Keratinocyte (primary cell): ENCODE results near the gene TSPEAR. TPM values are rescaled to one million over a fixed set of nuclear protein-coding genes. Genes with fewer than 3 reads are reported as not detected.

ENCODE experiments used
- DNase-seq: peaks from one replicate; pipeline ENCODE4 v3.0.0-alpha.2; 2011; ENCODE audit warnings: low read depth, missing footprints, low spot score
- FAIRE-seq: peaks from 2 replicates; lab custom pipeline; 2011; peaks lifted over from hg19 to GRCh38; lab: Jason Lieb, UNC
- H2AFZ ChIP-seq: 2 replicates; pipeline ENCODE4 v1.6.0; 2012; ENCODE audit warnings: low read length, control low read depth, inconsistent platforms; ENCODE audit not compliant: control insufficient read depth
- H3K27ac ChIP-seq: 2 replicates; pipeline ENCODE4 v1.5.1; 2011; ENCODE audit warnings: low read length; ENCODE audit not compliant: control insufficient read depth, insufficient read depth
- H3K27me3 ChIP-seq: 3 replicates; pipeline ENCODE4 v1.6.0; 2011; ENCODE audit warnings: low read length; ENCODE audit not compliant: control insufficient read depth, insufficient read depth; ENCODE audit errors: extremely low read depth
- H3K36me3 ChIP-seq, 2 experiments: 2 replicates in 1 of 2; 3 replicates in 1 of 2; pipeline ENCODE4 v1.5.1; 2011; ENCODE audit warnings: low read length in 2 of 2, mild to moderate bottlenecking in 1 of 2; ENCODE audit not compliant: control insufficient read depth in 2 of 2, insufficient read depth in 2 of 2; ENCODE audit errors: extremely low read depth in 1 of 2
- H3K4me1 ChIP-seq: 3 replicates; pipeline ENCODE4 v1.5.1; 2011; ENCODE audit warnings: low read length; ENCODE audit not compliant: control insufficient read depth, insufficient read depth; ENCODE audit errors: extremely low read depth
- H3K4me2 ChIP-seq: 3 replicates; pipeline ENCODE4 v1.6.0; 2011; ENCODE audit warnings: low read depth, low read length; ENCODE audit not compliant: control insufficient read depth, insufficient read depth; ENCODE audit errors: extremely low read depth
- H3K4me3 ChIP-seq, 3 experiments: fragments of 200-600 bp in 1 of 3; sonication (generic) in 1 of 3; 2 replicates in 2 of 3; 3 replicates in 1 of 3; pipeline ENCODE4 v1.5.1; 2011 to 2016; ENCODE audit warnings: low read length in 3 of 3, mild to moderate bottlenecking in 3 of 3, control low read depth in 2 of 3, inconsistent platforms in 1 of 3, low read depth in 1 of 3, mixed read lengths in 1 of 3, mixed run types in 1 of 3, moderate library complexity in 1 of 3; ENCODE audit not compliant: control insufficient read depth in 2 of 3, insufficient read depth in 2 of 3; ENCODE audit errors: extremely low read depth in 1 of 3
- H3K79me2 ChIP-seq: 2 replicates; pipeline ENCODE4 v1.6.0; 2012; ENCODE audit warnings: low read length; ENCODE audit not compliant: control insufficient read depth, insufficient read depth
- H3K9ac ChIP-seq: 3 replicates; pipeline ENCODE4 v1.6.0; 2011; ENCODE audit warnings: low read length; ENCODE audit not compliant: control insufficient read depth, insufficient read depth; ENCODE audit errors: extremely low read depth
- H3K9me1 ChIP-seq: 3 replicates; pipeline ENCODE4 v1.6.0; 2011; ENCODE audit warnings: low read length; ENCODE audit not compliant: control insufficient read depth, insufficient read depth; ENCODE audit errors: extremely low read depth
- H3K9me3 ChIP-seq: 2 replicates; pipeline ENCODE4 v1.5.1; 2012; ENCODE audit warnings: low read depth, low read length; ENCODE audit not compliant: control insufficient read depth
- H4K20me1 ChIP-seq: 3 replicates; pipeline ENCODE4 v1.6.0; 2011; ENCODE audit warnings: low read length; ENCODE audit not compliant: control insufficient read depth, insufficient read depth; ENCODE audit errors: extremely low read depth
- EZH2 ChIP-seq: IDR thresholded peaks from one replicate; pipeline ENCODE4 v1.6.1; 2012; ENCODE audit warnings: inconsistent platforms, mild to moderate bottlenecking, low read length, moderate library complexity
- dilution Hi-C: fragments of 300-500 bp; cut with MboI; formaldehyde crosslinking; loops from one replicate; pipeline ENCODE4 v1.7.0; 2020; ENCODE audit warnings: low sequenced_read_pairs; ENCODE audit not compliant: extremely low pct_ligation_motif_present
- polyA plus RNA-seq, 5 experiments: library from polyadenylated mRNA; depleted of rRNA in 3 of 5; stranded (reverse) in 3 of 5; stranded (forward) in 1 of 5; unstranded in 1 of 5; fragments of >200 nt; gene quantifications; 1 replicate in 1 of 5; 2 replicates in 3 of 5; 3 replicates in 1 of 5; pipeline versions ENCODE4 v1.2.1 to v1.2.3, GENCODE V29; 2011 to 2012; ENCODE audit warnings: missing spikeins in 2 of 5, low read depth in 1 of 5, low replicate concordance in 1 of 5
- TF ChIP-seq, protein P1 (sequence below), 3 experiments: IDR thresholded peaks in 1 of 3; conservative IDR thresholded peaks in 1 of 3; optimal IDR thresholded peaks in 1 of 3; 2 replicates in 2 of 3; 3 replicates in 1 of 3; pipeline versions ENCODE3 to v1.5.1; 2011; ENCODE audit warnings: low read length in 3 of 3, mild to moderate bottlenecking in 3 of 3, moderate library complexity in 2 of 3, control low read depth in 1 of 3, inconsistent platforms in 1 of 3; ENCODE audit not compliant: insufficient read depth in 2 of 3; ENCODE audit errors: extremely low read depth in 1 of 3

The TSPEAR gene
- polyA plus RNA-seq, 1 donor (not counting 4 experiments of a cell fraction or from before 2014, with no cell fraction given), result 0.12 TPM

DNA sequence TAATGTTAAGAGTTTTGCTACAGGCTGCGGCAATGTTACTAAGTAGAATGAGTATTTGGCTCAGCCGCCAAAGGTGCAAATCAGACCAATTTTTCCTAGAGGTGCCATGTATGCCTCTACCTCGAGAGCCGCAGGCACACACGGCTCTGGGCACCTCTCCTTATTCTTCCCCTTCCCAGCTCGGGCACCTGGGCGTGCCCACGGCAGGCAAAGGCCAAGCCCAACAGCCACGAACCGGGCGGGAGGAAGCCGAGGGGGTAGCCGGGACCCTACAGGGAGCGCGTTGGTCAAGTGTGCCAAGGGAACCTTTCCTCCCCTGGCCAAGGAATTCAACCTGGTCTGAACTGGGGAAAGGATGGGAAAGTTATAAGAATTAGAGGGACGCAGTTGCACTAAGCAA is 225.1 kb downstream of the TSPEAR start:
- H3K4me1 ChIP-seq, result no peaks in the 10 kb centered on the region
- no peaks in the 10 kb centered on the region for H3K79me2 ChIP-seq
- H3K27ac ChIP-seq, result no peak overlapping the region
- H3K9me1 ChIP-seq, result no peaks in the 10 kb centered on the region
- H3K9me3 ChIP-seq, result no peaks in the 10 kb centered on the region
- no peak overlapping the region for H3K9ac ChIP-seq
- no peaks in the 10 kb centered on the region for H3K36me3 ChIP-seq
- no peak overlapping the region for H3K4me3 ChIP-seq
- no peak overlapping the region for H2AFZ ChIP-seq
- H3K27me3 ChIP-seq, result no peaks in the 10 kb centered on the region
- no peak for DNase-seq
- FAIRE-seq, result no peak
- dilution Hi-C loops, result loop anchor here (25.0 kb wide), 1 partner anchor 251 kb away; no protein-coding TSS in a partner anchor
- no peaks in the 10 kb centered on the region for H4K20me1 ChIP-seq
- TF ChIP-seq, protein P1, sequence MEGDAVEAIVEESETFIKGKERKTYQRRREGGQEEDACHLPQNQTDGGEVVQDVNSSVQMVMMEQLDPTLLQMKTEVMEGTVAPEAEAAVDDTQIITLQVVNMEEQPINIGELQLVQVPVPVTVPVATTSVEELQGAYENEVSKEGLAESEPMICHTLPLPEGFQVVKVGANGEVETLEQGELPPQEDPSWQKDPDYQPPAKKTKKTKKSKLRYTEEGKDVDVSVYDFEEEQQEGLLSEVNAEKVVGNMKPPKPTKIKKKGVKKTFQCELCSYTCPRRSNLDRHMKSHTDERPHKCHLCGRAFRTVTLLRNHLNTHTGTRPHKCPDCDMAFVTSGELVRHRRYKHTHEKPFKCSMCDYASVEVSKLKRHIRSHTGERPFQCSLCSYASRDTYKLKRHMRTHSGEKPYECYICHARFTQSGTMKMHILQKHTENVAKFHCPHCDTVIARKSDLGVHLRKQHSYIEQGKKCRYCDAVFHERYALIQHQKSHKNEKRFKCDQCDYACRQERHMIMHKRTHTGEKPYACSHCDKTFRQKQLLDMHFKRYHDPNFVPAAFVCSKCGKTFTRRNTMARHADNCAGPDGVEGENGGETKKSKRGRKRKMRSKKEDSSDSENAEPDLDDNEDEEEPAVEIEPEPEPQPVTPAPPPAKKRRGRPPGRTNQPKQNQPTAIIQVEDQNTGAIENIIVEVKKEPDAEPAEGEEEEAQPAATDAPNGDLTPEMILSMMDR (optimal IDR thresholded peaks at IDR 0.05 in 1 of 3, IDR thresholded peaks at IDR 0.05 in 1 of 3, conservative IDR thresholded peaks at IDR 0.05 in 1 of 3; ENCODE audit: extremely low read depth in 1 of 3, insufficient read depth in 2 of 3, low read length in 3 of 3), result no peak
- no peak for TF ChIP-seq EZH2
- no peak overlapping the region for H3K4me2 ChIP-seq

DNA sequence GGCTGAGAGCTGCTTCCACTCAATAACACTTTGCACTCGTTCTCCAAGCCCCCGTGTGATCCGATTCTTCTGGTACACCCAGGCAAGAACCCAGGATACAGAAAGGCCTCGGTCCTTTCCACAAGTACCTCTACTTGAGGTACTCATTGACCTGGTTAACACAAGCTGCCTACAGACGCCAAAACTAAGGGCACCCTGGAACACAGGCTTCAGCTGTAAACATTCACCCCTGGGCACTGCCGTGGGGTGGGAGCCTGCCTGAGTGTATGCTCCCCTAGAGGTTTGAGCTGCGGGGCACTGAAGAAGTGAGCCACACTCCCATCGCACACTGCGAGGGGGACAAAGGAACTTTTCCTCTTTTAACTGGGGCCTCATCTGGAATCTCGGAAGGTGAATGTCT is 225.6 kb downstream of the TSPEAR start:
- no peak overlapping the region for H3K9ac ChIP-seq
- no peak for TF ChIP-seq EZH2
- TF ChIP-seq, protein P1 (optimal IDR thresholded peaks at IDR 0.05 in 1 of 3, IDR thresholded peaks at IDR 0.05 in 1 of 3, conservative IDR thresholded peaks at IDR 0.05 in 1 of 3; ENCODE audit: extremely low read depth in 1 of 3, insufficient read depth in 2 of 3, low read length in 3 of 3), result no peak
- dilution Hi-C loops, result loop anchor here (25.0 kb wide), 1 partner anchor 252 kb away; no protein-coding TSS in a partner anchor
- no peak overlapping the region for H3K4me2 ChIP-seq
- H3K27ac ChIP-seq, result no peak overlapping the region
- H4K20me1 ChIP-seq, result no peaks in the 10 kb centered on the region
- FAIRE-seq (no peak), DNase-seq (no peak)
- H3K9me1 ChIP-seq, result no peaks in the 10 kb centered on the region
- no peak overlapping the region for H3K4me3 ChIP-seq
- no peaks in the 10 kb centered on the region for H3K36me3 ChIP-seq
- H3K79me2 ChIP-seq, result no peaks in the 10 kb centered on the region
- no peaks in the 10 kb centered on the region for H3K9me3 ChIP-seq
- H2AFZ ChIP-seq, result no peak overlapping the region
- no peaks in the 10 kb centered on the region for H3K4me1 ChIP-seq
- no peaks in the 10 kb centered on the region for H3K27me3 ChIP-seq
